Stomach (tissue), 9 donors: ENCODE measurements around the gene DYSF. TPM values are rescaled to one million over a fixed set of nuclear protein-coding genes. Genes with fewer than 3 reads are reported as not detected.

Source experiments
- DNase-seq, 2 donors: peaks; one replicate each; pipeline versions ENCODE4 v3.0.0 to v3.0.0-alpha.2; 2013 to 2019
- H3K27ac ChIP-seq, 5 donors: fragments of 200-600 bp in 4 of 5; sonication (generic) in 4 of 5; one replicate each; pipeline ENCODE4 v1.5.1; 2013 to 2019; ENCODE audit warnings: mild to moderate bottlenecking in 1 of 5, moderate library complexity in 1 of 5
- H3K27me3 ChIP-seq, 3 donors: fragments of 200-600 bp; sonication (generic); one replicate each; pipeline ENCODE4 v1.5.1; 2017 to 2019; ENCODE audit warnings: mixed run types in 1 of 3
- H3K36me3 ChIP-seq, 4 donors: fragments of 200-600 bp; sonication (generic); 1 replicate in 3 of 4; 2 replicates in 1 of 4; pipeline ENCODE4 v1.5.1; 2016 to 2019
- H3K4me1 ChIP-seq, 4 donors: fragments of 200-600 bp; sonication (generic); one replicate each; pipeline ENCODE4 v1.5.1; 2016 to 2019
- H3K4me3 ChIP-seq, 4 donors: fragments of 200-600 bp; sonication (generic) in 3 of 4; one replicate each; pipeline ENCODE4 v1.5.1; 2016 to 2019; ENCODE audit warnings: mild to moderate bottlenecking in 1 of 4
- H3K9me3 ChIP-seq, 4 donors: fragments of 200-600 bp; sonication (generic); one replicate each; pipeline ENCODE4 v1.5.1; 2016 to 2019
- EP300 ChIP-seq: sonication (generic); formaldehyde crosslinking; IDR thresholded peaks from one replicate; pipeline ENCODE4 v1.6.1; 2017; ENCODE audit warnings: antibody characterized with exemption
- POLR2A ChIP-seq, 4 donors: fragments of 450-650 bp; IDR thresholded peaks; one replicate each; pipeline ENCODE4 v1.6.1; 2016; ENCODE audit warnings: antibody characterized with exemption in 4 of 4, control low read depth in 2 of 4, mild to moderate bottlenecking in 1 of 4, moderate library complexity in 1 of 4
- POLR2AphosphoS5 ChIP-seq, 3 donors: sonication (generic); formaldehyde crosslinking; IDR thresholded peaks; one replicate each; pipeline ENCODE4 v1.6.1; 2016; ENCODE audit warnings: antibody characterized with exemption in 3 of 3
- WGBS, 5 donors: extraction: QIAGEN DNeasy Blood & Tissue Kit in 3 of 5; methylation state at CpG; one replicate each; pipeline versions ENCODE4 v1.1.5 to v1.1.7; 2013 to 2018; 5-methylcytosine and 5-hydroxymethylcytosine counted together
- intact Hi-C: fragments of 100-400 bp; cut with DNase I; formaldehyde crosslinking; loops from one replicate; pipeline ENCODE4 v1.15.1; 2023; ENCODE audit warnings: low total_unique reads
- polyA plus RNA-seq, 3 donors: library from polyadenylated mRNA; stranded (reverse); fragments of 200-250 nt; gene quantifications; one replicate each; pipeline ENCODE4 v1.2.3, GENCODE V29; 2013
- total RNA-seq, 5 donors: library from RNA; depleted of rRNA; stranded (reverse); fragments of >200 nt; gene quantifications; one replicate each; pipeline versions ENCODE4 v1.1.0 to v1.2.3, GENCODE V29; 2014 to 2016
- TF ChIP-seq, protein P1 (sequence below), 7 experiments: fragments of 450-650 bp in 4 of 7; fragments of 200-600 bp in 3 of 7; sonication (generic) in 3 of 7; IDR thresholded peaks; one replicate each; pipeline ENCODE4 v1.5.1; 2016 to 2019; ENCODE audit warnings: antibody characterized with exemption in 7 of 7, control low read depth in 2 of 7, mild to moderate bottlenecking in 1 of 7
- donor health status: healthy with polysubstance abuse.
- donor health status: Bipolar disorder and iron deficiency.
- donor health status: healthy.

DYSF gene
- total and polyA plus RNA-seq, 8 donors: 2.1 to 13.4 (median 6.1) TPM

DNA sequence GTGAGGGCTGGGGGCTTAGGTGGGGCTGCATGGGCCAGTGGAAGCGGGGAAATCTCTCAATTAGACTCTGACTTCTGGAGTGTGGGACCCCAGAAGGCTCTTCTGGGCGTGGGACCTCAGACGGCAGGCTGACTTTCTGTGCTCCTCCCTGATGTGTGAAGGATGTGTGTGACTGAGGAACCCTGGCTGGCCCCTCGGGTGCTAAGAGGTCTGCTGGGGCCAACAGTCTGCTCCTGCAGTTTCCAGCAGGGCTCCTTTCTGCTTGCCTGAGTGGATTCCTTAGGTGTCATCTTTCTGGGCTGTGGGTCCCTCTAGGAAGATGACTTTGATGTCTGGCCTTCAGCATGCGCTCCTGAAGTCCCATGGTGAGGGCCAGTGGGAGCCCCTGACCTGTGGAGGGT lies 167.5 kb downstream of the DYSF start:
- Histone ChIP-seq H3K4me1 (peaks cover 0 to 9% (median 0%) of the 10 kb centered on the region in 4 donors), H3K27me3 (no peaks in the 10 kb centered on the region), H3K36me3 (no peaks in the 10 kb centered on the region), H3K9me3 (no peaks in the 10 kb centered on the region), H3K27ac (no peak overlapping the region), H3K4me3 (no peak overlapping the region)
- peak; percentile 0 to 11 for DNase-seq
- TF ChIP-seq POLR2AphosphoS5 (IDR thresholded peaks at IDR 0.05) (no peak), POLR2A (IDR thresholded peaks at IDR 0.05) (no peak)
- intact Hi-C loops: no loop called here
- WGBS, 5 donors: 62 to 82% (median 69%) methylated on average over 5 of the region's 5 CpGs

DNA sequence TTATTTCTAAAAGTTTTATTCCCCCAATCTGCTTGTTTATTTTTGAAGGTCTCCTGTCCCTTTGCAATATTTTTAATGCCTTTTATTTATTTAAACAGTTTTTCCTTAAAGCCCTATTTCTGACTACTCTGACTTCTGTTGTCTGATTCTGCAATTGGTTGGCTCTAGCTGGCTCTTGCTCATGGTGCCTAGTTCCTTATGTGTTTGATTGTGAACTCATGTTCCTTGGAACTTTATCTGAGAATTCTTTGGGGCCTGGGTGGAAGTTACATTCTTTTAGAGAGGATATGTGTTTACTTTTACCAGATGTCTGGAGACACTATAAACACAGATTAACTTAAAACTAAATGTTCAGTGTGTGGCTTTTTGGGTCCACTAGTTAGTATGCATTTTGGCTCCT lies 175.9 kb downstream of the DYSF start:
- intact Hi-C loops: no loop called here
- Histone ChIP-seq H3K4me3 (no peak overlapping the region), H3K4me1 (peaks cover 0 to 7% (median 0%) of the 10 kb centered on the region in 4 donors), H3K36me3 (no peaks in the 10 kb centered on the region), H3K27me3 (no peaks in the 10 kb centered on the region), H3K27ac (no peak overlapping the region), H3K9me3 (peaks cover 0 to 5% (median 0%) of the 10 kb centered on the region in 4 donors)
- DNase-seq: no peak
- no peak for TF ChIP-seq POLR2AphosphoS5 (IDR thresholded peaks at IDR 0.05)
- TF ChIP-seq, protein P1, sequence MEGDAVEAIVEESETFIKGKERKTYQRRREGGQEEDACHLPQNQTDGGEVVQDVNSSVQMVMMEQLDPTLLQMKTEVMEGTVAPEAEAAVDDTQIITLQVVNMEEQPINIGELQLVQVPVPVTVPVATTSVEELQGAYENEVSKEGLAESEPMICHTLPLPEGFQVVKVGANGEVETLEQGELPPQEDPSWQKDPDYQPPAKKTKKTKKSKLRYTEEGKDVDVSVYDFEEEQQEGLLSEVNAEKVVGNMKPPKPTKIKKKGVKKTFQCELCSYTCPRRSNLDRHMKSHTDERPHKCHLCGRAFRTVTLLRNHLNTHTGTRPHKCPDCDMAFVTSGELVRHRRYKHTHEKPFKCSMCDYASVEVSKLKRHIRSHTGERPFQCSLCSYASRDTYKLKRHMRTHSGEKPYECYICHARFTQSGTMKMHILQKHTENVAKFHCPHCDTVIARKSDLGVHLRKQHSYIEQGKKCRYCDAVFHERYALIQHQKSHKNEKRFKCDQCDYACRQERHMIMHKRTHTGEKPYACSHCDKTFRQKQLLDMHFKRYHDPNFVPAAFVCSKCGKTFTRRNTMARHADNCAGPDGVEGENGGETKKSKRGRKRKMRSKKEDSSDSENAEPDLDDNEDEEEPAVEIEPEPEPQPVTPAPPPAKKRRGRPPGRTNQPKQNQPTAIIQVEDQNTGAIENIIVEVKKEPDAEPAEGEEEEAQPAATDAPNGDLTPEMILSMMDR (IDR thresholded peaks at IDR 0.05): no peak
- no peak for TF ChIP-seq POLR2A (IDR thresholded peaks at IDR 0.05)
- TF ChIP-seq EP300: no peak

DNA sequence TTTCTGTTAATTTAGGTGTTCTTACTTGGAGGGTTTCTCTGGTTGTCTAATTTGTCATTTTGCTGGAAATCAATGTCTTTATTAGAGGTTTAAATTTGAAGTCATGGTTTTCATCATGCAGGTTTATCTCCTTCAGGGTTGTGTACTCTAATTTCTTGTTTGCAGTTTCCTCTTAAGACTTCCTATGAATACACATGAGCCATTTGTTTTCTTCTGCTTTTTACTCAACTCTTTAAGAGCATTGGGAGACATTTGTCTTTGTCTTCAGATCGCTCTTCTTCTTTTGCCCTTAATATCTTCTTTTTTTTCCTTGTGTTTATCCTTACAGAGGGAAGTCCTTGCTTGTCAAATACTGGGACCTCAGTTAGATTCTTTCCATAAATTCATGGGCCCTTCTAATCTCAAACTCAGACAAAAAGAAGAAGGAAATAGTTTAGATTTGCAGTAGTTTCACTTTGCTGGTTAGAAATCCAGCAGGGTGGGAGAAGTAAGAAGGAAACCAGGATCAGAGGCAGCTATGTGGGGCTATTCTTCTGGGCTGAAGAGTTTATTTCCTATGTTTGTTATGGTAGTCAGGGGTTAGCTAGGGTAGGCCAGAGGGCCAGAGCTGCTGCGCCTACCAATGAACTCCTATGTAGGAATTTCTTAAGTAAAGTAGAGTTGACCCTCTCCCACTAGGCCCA lies 176.6 kb downstream of the DYSF start:
- Histone ChIP-seq H3K4me3 (no peak overlapping the region), H3K27ac (peak overlapping the region in 3 of 5 donors; percentile 14 to 15 (median 15)), H3K27me3 (no peaks in the 10 kb centered on the region), H3K4me1 (peaks cover 0 to 7% (median 0%) of the 10 kb centered on the region in 4 donors), H3K9me3 (peaks cover 0 to 5% (median 0%) of the 10 kb centered on the region in 4 donors), H3K36me3 (no peaks in the 10 kb centered on the region)
- no peak for DNase-seq
- WGBS, 5 donors: 71 to 86% (median 80%) methylated on average over 2 of the region's 2 CpGs
- intact Hi-C loops: no loop called here
- TF ChIP-seq POLR2AphosphoS5 (IDR thresholded peaks at IDR 0.05) (no peak), EP300 (no peak), POLR2A (IDR thresholded peaks at IDR 0.05) (no peak)
- TF ChIP-seq, protein P1 (IDR thresholded peaks at IDR 0.05): no peak

DNA sequence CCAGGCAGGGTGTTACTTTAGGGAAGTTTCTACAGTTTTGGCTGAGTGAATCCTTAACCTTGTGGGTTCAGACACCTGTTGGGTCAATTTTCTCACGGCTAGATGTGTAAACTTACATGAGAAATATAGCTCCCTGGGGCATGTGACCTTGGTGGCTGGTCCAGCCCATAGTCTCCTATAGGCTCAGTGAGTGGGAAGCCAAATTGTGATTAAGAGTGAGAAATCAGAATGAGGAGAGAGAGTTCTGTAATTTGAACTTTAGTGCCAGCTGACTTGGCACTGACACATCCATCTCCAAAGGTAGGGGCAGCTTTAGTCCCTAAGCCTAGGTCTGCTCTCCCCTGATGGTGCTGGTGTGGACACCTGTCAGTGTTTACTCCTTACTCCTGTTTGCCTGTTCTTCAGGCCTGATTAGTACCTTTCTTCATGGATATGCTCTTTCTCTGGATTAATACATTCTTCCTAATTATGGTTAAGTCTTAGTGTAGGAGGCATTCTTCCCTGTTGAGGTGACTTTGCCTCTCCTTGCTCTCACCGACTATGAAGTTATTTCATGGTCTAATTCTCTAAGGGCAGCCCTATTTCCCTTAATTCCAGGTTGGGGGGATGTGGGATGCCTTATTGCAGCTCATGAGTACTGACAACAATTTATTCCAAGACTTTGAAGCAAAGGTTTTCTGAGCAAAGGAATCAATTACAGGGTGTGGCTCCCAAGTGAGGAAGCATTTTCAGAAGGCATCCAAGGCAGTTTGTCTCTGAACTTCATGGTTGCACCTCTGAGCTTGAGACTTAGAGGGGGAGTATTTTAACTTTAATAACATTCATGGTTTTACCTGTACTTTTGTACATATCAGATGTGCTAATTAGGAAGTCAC lies 177.3 kb downstream of the DYSF start:
- peak overlapping the region in 3 of 5 donors; percentile 14 to 15 (median 15) for H3K27ac ChIP-seq
- 65 to 83% (median 76%) methylated on average over 2 of the region's 2 CpGs for WGBS, 5 donors
- DNase-seq: no peak
- peaks cover 0 to 5% (median 0%) of the 10 kb centered on the region in 4 donors for H3K9me3 ChIP-seq
- no peak overlapping the region for H3K4me3 ChIP-seq
- no peaks in the 10 kb centered on the region for H3K36me3 ChIP-seq
- no peak for TF ChIP-seq POLR2AphosphoS5 (IDR thresholded peaks at IDR 0.05)
- TF ChIP-seq, protein P1 (IDR thresholded peaks at IDR 0.05): no peak
- TF ChIP-seq POLR2A (IDR thresholded peaks at IDR 0.05): no peak
- intact Hi-C loops: no loop called here
- H3K4me1 ChIP-seq: peaks cover 0 to 7% (median 0%) of the 10 kb centered on the region in 4 donors
- no peaks in the 10 kb centered on the region for H3K27me3 ChIP-seq
